ENCODE data around the gene QARS1. TPM values are rescaled to one million over a fixed set of nuclear protein-coding genes. Genes with fewer than 3 reads are reported as not detected.

The QARS1 gene
- total RNA-seq (100 to 1,000 TPM; 174 to 238 (median 212) TPM), polyA plus RNA-seq (100 to 1,000 TPM; 206 to 329 (median 239) TPM)
- long read RNA-seq, donor 1, transcript QARS-201 (24 exons, 2,827 nt), result major isoform, 23 of 62 reads
- long read RNA-seq, donor 1, partial matches to known transcripts, result 29 of 62 reads
- long read RNA-seq, donor 1, other reads (novel, unspliced or antisense), result 0 of 62 reads
- long read RNA-seq, donor 2, transcript QARS-201 (24 exons, 2,827 nt), result major isoform, 15 of 34 reads
- long read RNA-seq, donor 2, transcript QARS-218 (2 exons, 600 nt), result minor isoform, 6 of 34 reads
- long read RNA-seq, donor 2, partial matches to known transcripts, result 10 of 34 reads
- long read RNA-seq, donor 2, other reads (novel, unspliced or antisense), result 0 of 34 reads

- intact Hi-C loops (cut with DNase I; ENCODE audit: low total_unique reads), result loop anchor here (10.0 kb wide), 1 partner anchor 80 kb away; the partner anchor contains the start of genes IMPDH2 and NDUFAF3
- Histone ChIP-seq H3K36me3 (peaks cover 9 to 72% (median 55%) of the 10 kb centered on the region in 6 donors), H3K4me1 (peaks cover 16 to 46% (median 27%) of the 10 kb centered on the region in 6 donors), H3K9me3 (no peaks in the 10 kb centered on the region), H3K4me3 (peak within 1 kb of the TSS; percentile 84 to 97 (median 92)), H3K27ac (peak within 1 kb of the TSS; percentile 79 to 94 (median 90)), H3K27me3 (replicated peaks in 1 of 7) (no peaks in the 10 kb centered on the region)
- WGBS, 5 donors, result 1 to 4% (median 3%) methylated on average over 31 to 50 of the region's 50 CpGs
- TF ChIP-seq POLR2A (IDR thresholded peaks at IDR 0.05), result no peak
- TF ChIP-seq POLR2AphosphoS5 (IDR thresholded peaks at IDR 0.05), result peak; percentile 81 to 90 (median 82)
- DNase-seq, result peak; percentile 95
These were observed at the start of gene QARS1 for GRCh38 chr3:49104427-49105291. Gene QARS1, minus strand, starts transcription at chr3:49104757. Its CDS starts 24 bp downstream, at chr3:49104733.

- no peak for TF ChIP-seq POLR2AphosphoS5 (IDR thresholded peaks at IDR 0.05)
- TF ChIP-seq CTCF (IDR thresholded peaks at IDR 0.05 in 8 of 11, conservative IDR thresholded peaks at IDR 0.05 in 3 of 11), result no peak
- TF ChIP-seq POLR2A (IDR thresholded peaks at IDR 0.05), result no peak
- no peak for DNase-seq
- H3K27me3 ChIP-seq (replicated peaks in 1 of 7), result no peaks in the 10 kb centered on the region
- intact Hi-C loops (cut with DNase I; ENCODE audit: low total_unique reads), result no loop called here
- H3K4me3 ChIP-seq, result no peak overlapping the region
- no peaks in the 10 kb centered on the region for H3K9me3 ChIP-seq
- WGBS, 5 donors, result 80 to 93% (median 86%) methylated on average over 3 of the region's 3 CpGs
- no peaks in the 10 kb centered on the region for H3K36me3 ChIP-seq
- no peak overlapping the region for H3K27ac ChIP-seq
- no peaks in the 10 kb centered on the region for H3K4me1 ChIP-seq
These were observed 48.9 kb upstream of the QARS1 start for GRCh38 chr3:49153349-49153912.

- DNase-seq, result no peak
- no peak overlapping the region for H3K27ac ChIP-seq
- intact Hi-C loops (cut with DNase I; ENCODE audit: low total_unique reads), result no loop called here
- TF ChIP-seq POLR2A (IDR thresholded peaks at IDR 0.05) (no peak), CTCF (IDR thresholded peaks at IDR 0.05 in 8 of 11, conservative IDR thresholded peaks at IDR 0.05 in 3 of 11) (no peak), POLR2AphosphoS5 (IDR thresholded peaks at IDR 0.05) (no peak)
- H3K36me3 ChIP-seq, result no peaks in the 10 kb centered on the region
- H3K9me3 ChIP-seq, result no peaks in the 10 kb centered on the region
- WGBS, 5 donors, result 73 to 92% (median 88%) methylated on average over 2 of the region's 2 CpGs
- no peak overlapping the region for H3K4me3 ChIP-seq
- no peaks in the 10 kb centered on the region for H3K4me1 ChIP-seq
- no peaks in the 10 kb centered on the region for H3K27me3 ChIP-seq (replicated peaks in 1 of 7)
These were observed 47.1 kb upstream of the QARS1 start for GRCh38 chr3:49151610-49152009.

- intact Hi-C loops (cut with DNase I; ENCODE audit: low total_unique reads), result no loop called here
- no peak overlapping the region for H3K27ac ChIP-seq
- no peaks in the 10 kb centered on the region for H3K9me3 ChIP-seq
- no peak for TF ChIP-seq POLR2AphosphoS5 (IDR thresholded peaks at IDR 0.05)
- no peak for TF ChIP-seq POLR2A (IDR thresholded peaks at IDR 0.05)
- no peak overlapping the region for H3K4me3 ChIP-seq
- no peak for DNase-seq
- H3K36me3 ChIP-seq, result no peaks in the 10 kb centered on the region
- H3K27me3 ChIP-seq (replicated peaks in 1 of 7), result no peaks in the 10 kb centered on the region
- WGBS, 5 donors, result 64 to 87% (median 74%) methylated on average over 5 of the region's 5 CpGs
- H3K4me1 ChIP-seq, result no peaks in the 10 kb centered on the region
These were observed 43.6 kb upstream of the QARS1 start for GRCh38 chr3:49148159-49148558.
